ENCODE measurements around the gene SLC38A8.

SLC38A8 gene

DNA sequence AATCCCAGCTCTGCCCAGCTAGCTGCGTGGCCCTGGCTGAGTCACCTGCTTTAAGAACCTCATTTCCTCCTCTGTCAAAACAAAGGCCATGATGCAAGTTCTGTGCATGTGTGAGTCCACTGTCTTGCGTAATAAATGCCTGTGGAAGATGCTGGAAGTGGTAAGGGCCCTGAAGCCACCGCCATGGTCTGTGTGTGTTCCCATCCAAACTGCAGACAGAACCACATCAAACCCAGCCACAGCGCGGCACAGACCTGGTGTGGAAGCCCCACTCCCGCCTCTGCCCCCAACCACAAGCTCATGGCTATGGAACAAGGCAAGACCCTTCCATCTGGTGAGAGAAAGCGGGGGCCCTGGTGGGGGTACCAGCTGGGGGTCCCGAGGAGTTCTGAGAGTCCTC lies 48.5 kb downstream of the SLC38A8 start:
- DNase-seq, result no peak

DNA sequence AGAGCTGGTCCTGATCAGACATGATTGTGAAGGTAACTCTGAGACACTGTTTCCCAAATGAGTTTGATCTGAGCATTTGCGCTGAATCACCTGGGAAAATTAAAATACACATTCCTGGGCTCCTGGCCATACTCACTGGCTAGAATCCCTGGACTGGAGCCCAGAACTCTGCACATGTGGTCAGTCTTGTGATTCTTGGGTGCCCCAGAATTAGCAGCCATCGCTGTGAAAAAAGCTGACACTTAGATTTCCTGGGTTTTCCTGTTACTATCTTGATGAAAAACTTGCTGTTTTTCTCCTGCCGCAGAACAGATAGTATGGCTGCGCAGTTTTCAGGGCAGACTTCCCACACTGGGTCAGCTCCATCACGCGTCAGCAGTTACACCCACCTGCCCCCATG lies 50.0 kb downstream of the SLC38A8 start:
- DNase-seq, result no peak

DNA sequence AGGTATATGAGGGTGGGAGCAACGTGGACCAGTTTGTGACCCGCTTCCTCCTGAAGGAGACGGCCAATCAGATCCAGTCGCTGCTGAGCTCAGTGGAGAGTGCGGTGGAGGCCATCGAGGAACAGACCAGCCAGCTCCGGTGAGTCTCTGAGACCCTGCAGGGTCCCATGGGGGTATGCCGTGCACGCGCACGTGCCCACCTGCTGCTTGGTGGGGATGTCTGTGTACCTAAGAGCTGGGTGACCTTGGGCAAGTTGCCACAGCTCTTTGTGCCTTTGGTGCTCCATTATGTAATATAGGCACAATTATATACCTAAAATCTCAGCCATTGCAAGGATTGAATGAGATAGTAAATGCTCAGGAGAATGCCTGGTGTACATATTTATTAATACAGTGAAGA lies 52.1 kb downstream of the SLC38A8 start:
- DNase-seq, result no peak

DNA sequence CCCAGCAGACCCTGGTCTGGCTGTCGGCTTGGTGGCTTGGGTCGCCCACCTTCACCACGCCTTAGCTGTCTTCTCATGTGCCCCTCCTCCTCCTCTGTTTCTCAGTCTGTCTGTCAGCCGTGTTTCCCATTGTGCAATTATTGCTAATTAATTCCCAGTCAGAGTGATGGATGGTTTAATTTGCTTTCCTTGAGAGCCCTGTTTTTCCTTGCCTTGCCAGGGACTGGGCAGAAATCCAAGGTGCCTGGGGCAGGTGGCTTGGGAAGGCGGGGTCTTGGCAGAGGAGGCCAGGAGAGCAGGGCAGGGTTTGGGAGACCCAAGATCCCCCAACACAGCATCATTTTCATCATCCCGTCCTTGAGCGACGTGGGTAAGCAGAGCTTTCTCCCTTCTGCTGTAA lies 53.3 kb downstream of the SLC38A8 start:
- no peak for DNase-seq

DNA sequence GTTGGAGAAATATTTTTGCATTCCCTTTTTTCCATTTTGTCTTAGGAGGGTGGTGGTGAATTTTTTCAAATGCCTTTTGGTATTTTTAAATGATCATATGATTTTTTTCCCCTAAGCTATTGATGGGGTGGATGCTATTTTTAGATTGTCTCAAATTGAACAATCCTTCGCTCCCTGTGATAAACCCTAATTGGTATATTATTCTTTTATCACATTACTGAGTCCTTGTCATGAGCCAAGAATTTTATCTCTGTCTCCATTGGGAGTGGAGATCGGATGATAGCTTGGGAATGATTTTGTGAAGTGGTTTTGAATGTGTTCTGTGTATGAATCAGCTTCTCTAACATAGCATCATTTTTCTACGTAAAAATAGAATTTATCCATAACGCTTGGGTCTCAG lies 59.1 kb downstream of the SLC38A8 start:
- no peak for DNase-seq

DNA sequence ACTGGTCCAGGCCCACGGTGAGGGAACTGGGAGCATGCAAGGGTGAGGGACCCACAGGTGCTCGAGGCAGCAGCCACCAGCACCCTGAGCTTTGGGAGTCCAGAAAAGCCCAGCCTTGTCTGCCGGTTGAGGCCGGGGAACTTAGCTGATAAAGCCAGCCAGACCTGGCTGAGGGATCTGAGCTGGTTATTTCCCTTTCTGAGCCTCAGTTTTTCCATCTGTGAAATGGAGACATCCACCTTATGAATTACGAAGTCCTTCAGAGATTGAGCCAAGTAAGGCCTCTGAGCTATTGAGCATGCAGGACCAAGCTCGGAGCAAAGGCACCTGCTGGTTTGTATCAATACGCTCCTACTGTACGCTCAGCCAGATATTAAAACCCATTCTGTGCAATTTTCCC lies 60.8 kb downstream of the SLC38A8 start:
- DNase-seq, result no peak

DNA sequence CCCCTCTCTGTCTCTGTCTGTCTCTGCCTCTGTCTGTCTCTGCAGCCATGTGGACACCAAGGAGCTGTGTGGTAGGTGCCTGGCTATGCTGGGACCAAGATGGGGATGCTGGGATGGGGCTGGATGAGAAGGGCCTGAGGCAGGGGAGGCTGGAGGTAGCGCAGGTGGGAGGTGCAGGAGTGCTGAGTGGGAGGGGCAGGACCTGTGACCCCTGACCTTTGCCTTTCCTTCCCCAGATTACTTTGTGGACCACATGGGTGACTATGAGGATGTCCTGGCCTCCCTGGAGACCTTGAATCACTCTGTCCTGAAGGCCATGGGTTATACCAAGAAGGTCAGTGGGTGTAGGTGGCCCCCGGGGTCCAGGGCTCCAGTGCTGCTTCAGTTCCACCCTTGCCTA lies 61.8 kb downstream of the SLC38A8 start:
- no peak for DNase-seq

DNA sequence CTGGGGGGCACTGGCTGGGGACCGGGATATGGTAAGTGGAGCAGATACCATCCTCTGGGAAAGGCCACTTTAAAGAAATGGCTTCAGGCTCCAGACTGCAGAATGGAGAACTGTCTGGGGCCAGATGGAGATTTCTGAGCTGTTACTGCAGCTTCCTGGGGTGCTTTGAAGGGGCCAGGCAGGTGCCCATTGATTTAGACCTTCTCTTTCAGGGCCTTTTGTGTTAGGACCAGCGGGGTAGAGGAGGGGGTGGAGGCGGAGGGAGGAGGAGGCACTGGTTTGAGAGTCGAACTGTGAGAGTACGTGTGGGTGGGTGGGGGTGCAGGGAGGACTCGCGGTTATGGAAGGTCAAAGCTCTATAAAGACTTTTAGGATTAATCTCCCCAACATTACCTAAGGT lies 63.2 kb downstream of the SLC38A8 start:
- no peak for DNase-seq

DNA sequence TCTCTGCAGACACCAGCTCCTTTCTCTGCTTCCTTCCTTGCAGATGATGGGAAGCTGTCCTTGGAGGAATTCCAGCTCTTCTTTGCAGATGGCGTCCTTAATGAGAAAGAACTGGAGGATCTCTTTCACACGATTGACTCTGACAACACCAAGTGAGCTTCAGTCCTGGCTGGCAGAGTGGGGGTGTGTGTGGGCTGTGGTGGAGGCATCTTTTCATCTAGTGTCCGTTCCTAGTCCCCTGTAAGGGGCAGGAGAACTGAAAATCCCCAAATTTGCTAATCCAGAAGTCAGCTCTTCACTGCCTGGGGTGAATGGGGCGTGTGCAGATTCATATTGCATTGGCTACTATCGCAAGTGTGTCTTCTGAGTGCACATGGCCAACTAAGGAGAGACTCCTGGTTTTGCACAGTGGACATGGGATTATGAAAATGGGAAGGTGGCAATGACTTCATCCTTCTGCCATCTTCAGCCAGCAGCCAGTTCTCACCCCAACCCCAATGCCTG lies 64.1 kb downstream of the SLC38A8 start:
- no peak for DNase-seq

DNA sequence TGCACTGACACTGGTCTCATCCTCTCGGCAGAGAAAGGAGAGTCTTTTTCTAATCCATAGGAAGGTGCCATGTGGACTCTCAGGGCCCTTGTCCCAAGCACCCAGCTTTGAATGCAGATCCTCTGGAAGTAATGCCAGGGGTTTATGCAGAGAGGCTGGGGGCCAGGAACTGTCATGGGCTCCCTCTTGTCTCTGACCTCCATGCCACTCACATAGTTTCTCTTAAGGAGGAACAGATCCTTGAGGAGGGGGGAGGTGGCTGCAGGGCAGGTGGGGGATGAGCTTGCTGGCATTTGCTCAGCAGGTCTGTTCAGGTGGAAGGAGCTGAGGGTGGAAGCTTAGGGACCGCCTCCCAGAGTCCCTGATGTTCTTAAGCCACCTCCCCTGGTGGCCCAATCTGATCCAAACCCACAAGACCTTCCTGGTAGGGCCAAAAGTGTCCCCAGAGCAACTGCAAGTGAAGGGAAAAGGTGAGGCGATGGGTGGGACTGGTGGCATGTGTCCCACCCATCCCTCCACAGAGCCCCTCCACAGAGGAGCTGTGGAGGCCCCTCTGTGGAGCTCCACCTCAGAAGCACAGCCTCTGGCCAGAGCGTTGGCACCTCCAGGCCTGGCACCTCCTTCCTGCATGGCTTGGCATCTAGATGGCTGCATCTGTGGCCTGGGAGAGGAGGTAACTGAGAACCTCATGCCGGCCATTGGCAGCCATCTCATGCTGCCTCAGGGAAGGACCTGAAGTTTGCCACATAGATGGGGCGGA lies 65.4 kb downstream of the SLC38A8 start:
- no peak for DNase-seq

DNA sequence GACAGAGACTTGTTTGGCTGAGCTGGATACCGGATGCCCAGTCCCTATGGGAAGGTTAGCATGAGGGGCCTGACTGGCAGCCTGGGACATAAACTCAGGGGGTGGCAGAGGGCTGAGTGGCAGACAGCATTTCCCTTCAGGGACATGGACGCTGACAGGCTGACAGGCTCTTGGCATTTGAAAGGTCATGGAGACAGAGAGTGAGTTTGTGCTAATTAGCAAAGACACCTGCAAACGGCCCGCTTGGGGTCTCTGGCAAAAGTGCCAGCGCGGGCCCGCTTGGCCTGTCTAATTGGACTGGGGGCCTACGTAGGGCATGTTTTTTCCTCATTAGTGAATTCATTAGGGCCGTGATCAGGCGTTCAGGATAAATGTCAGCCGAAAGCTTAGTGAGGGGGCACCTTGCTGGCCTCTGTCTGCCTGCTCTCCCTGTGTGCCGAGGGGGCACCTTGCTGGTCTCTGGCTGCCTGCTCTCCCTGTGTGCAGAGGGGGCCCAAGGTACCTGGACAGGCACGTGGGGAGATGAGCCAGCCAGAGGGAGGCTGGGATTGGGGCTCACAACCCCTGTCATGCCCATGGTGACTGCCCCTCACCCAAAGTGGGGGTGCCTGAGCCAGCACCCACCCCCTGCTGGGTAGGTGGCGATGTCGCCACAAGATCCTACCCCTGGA lies 66.9 kb downstream of the SLC38A8 start:
- DNase-seq, result no peak

DNA sequence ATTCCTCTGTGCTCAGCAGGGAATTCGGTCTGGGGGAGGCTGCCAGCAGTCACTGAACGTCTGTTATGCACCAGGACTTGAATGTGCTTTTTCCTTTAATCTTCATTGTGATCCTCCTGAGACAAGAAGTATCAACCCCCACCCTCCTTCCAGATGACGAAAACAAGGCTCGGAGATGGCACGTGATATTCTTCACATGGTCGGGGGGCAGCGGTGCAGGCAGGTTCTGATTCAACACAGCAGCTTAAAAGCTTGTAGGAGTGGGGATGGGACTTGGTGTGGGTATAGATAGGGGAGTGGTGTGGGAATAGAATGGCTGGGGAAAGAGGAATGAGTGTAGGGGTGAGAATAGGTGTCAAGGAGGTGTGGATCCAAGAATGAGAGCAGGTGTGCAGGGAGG lies 68.1 kb downstream of the SLC38A8 start:
- DNase-seq, result no peak

DNA sequence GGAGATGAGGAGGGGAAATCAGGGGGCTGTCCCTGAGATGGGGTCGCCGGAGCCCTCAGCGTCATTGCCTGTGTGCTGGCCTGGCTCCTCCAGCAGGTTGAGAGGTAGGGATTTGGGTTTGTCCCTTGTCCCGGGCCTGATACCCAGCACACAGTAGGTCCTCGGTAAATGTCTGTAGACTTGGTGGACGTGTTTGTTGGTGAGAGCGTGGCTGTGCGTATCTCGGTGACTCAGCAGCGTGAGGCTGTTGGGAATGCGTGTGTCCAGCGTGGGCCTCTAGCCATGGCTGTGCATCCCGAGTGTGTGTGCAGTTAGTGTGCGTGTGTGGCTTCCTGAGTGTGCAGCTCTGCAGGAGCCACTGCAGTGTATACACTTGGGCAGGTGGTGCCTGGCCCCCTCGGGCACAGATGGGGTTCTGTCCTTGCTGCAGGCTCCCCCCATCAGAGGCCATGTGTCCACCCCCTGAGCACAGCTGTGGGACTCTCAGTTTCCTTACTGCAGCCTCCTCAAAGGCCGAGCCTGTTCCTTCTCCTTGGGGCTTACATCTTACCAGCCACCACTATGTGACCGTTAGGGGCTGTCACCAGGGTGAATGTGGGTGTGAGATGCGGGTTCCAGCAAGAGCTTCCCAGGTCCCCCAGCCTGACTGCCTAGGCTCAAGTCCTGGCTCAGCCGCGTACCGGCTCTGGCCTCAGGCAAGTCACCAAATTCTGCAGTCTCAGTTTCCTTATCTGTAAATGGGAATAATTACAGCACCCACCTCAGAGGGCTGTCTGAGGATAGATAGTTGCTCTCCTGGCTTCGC lies 68.8 kb downstream of the SLC38A8 start:
- DNase-seq, result no peak

DNA sequence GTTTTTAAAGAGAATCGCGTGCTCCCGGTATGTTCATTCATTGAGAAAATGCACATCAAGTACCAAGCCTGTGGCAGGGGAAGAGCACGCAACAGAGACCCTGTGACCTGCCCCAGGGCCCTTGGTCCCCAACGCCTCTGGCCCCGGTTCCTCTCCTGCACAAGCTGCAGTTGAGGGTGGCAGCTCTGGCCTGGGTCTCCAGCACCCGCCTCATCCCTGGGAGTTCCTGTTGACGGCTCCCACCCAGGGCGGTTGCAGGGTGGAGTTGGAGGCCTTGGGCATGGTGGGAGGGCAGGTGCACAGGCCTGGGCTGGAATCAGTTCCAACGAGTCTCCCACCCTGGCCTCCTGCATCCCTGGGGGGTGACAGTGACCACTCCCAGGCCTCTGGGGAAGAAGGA lies 69.5 kb downstream of the SLC38A8 start:
- no peak for DNase-seq

DNA sequence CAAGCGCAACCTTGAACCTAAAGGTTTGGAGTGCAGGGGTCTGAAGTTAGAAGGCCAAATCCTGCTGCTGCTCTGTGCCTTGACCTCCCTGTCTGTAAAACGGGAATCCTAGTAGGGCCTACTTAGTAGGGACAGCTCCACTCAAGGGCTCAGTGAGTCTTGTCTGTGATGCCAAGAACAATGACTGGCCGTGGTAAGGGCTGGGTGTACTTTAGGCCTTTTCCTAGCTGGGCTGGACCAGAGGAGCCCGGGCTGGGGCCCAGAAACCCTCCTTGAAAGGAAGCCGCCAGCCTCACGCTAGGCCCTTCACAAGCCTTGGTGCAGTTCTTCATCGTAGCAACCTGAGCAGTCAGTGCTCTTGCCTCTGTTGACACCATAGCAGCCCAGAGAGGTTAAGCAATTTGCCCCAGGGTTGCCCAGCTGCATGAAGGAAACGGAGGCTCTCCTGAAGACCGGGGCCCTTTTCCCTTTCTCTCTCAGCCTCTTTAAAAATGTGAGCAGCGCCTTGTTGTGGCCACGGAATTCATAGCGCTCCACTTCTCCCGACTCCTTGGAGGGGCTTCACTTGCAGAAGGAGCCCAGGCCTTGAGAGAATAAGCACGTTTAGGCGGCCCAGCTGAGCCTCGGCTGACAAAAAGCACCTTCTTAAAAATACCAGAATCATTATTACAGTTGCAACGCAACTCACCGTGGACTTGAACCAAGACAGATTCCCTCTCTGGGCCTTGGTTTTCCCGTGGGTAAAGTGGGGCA lies 70.2 kb downstream of the SLC38A8 start:
- no peak for DNase-seq

DNA sequence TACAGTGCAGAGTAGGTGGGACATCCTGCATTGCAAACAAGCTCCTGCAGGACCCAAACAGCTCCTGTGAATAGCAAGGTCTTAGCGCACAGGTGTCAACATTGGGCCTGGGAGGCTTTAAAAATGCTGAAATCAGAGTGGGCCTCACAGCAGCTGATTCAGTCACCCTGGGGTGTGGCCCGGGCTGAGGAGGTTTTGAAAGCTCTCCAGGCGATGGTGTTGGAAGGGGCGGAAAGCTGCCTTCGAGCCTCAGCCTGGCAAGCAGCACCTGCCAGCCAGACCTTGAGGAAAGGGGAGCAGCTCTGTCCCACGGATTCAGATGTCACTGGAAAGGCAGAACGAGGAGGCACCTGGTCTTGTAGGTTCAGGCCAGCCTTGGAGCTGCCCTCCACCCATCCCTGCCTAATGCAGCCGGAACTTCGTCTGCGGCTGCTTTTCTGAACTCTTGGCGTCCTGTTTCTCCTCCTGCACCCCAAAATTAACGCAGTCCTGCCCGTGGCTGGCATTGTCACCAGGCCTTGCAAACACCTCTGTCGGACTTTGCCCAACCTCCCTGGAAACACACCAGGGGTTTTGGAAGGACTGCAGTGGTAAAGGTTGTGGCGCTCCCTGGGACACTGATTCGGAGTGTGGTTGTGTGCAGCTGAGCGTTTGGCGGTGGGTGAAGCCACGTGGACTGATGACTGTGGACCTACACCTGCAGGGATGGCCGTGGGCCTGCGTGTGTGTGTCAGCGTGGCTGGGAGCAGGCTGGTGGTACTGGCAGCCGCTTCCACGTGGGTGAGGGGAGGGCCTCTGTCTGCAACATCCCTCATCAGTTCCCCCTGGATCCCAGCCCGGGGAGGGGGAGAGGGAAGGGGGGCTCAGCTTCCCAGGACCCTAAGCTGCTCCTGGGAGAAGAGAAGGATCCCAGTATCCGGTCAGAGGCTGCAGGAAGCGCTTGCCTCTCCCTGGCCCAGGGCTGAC lies 71.1 kb downstream of the SLC38A8 start:
- no peak for DNase-seq

DNA sequence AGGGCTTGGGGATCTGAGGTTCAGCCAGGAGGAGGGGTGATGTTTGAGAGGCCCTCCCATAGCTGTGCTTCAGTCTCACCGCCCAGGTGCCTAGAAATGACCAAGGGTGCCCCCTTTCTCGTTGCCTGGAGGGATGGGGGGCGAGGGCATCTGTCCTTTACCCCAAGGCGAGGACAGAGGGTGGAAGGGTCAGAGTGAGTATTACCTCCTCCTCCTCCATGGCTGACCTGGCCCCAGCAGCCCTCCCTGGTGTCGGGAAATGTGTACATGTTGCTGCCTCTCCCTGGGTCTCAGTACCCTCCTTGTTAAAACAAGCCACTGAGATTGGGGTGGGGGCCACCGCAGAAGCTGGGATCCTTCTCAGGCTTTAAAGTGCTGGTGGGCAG lies 72.2 kb downstream of the SLC38A8 start:
- no peak for DNase-seq

DNA sequence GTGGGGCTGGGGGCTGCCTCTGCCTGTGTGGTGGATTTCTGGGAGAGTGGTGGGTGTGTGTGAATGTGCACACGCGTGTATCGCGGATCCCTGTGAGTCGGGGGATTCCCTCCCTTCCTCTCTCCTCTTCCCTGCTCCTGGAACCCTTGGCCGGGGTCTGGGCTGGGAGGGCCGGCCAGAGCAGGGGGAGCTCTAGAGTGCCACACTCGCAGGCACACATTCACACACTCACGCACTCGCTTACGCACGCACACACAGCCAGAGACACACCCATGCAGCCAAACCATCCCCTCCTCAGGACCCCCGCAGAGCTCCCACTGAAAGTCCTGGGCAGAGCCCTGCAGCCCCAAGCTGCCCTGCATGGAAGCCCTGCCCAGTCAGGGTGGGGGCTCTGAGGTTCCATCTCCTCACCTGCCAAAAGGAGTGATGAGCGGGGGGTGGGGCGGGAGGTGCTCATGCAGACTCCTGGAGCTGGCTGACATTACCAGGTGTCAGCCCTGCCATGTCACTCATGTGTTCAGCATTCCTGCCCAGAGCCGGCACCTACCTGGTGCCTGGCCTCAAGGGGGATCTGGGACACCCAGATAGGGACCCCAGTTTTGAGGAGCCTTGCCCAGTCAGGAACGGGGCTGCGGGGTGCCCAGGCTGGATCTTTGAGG lies 72.7 kb downstream of the SLC38A8 start:
- DNase-seq, result no peak

DNA sequence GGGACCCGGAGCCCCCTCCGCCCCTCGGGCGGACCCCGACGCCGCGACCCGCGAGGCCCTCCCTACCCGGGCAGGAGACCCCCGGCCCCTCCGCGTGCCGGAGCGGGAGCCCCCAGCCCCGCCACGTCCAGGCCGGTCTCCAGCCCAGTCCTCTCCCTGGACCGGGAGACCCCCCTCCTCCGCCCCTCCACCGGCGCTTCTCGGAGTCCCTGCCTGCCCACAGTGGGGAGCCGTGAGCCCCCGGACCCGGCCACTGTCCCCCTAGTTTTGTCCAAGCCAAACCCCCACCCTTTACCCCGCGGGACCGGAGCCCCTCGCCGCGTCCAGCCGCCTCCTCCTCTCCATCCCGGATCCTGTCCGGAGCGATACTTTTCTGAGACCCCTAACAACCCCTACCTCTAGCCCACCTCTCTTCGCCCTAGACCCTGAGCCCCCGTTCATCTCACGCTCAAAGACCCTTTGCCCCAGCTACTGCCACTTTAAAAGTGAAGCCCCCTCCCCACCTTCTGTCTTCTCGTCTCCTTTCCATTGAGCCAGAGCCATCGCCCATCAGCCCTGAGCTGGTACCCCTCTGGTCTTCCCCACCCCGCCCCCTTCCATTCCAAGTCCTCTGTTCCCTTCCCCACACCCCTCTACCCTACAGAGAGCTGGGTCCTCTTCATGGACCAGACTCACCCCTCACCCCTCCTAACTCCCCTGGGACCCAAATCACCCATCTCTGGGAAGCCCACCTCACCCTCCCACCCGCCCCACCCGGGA lies 73.5 kb downstream of the SLC38A8 start:
- DNase-seq, result no peak

DNA sequence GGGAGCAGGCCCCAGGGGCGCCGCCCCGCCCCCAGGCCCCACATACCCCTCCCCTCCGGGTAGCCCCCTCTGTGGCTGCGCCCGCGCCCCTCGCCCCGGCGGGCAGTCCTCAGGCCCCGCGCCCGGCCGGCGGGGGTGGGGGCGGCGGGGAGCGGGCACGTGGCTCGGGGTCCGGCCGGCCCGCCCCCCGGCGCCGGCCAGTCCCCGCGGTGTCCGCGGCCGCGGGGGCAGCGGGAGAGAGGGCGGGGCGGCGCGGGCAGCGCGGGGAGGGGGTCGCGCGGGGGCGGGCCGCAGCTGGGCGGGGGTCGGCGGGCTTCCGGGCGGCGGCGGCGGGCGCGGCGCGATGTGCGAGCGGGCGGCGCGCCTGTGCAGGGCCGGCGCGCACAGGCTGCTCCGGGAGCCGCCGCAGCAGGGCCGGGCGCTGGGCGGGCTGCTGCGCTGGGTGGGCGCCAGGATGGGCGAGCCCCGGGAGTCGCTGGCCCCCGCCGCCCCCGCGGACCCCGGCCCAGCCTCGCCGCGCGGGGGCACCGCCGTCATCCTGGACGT lies 74.2 kb downstream of the SLC38A8 start:
- DNase-seq, result no peak
